Measurements from ENCODE around the gene TRIM44. TPM values are rescaled to one million over a fixed set of nuclear protein-coding genes. Genes with fewer than 3 reads are reported as not detected.

Gene TRIM44
- total RNA-seq, 2 experiments from 2014 or later: 11.3 to 19.9 TPM

GRCh38 chr11:35626501-35626900, 36.1 kb upstream of the TRIM44 start:
- no peak for DNase-seq (ENCODE audit: low spot score)
- H3K79me2 ChIP-seq (ENCODE audit: insufficient read depth, low read depth, low read length): no peaks in the 10 kb centered on the region
- H3K4me2 ChIP-seq (ENCODE audit: low read length): no peak overlapping the region
- no peaks in the 10 kb centered on the region for H3K9me3 ChIP-seq (ENCODE audit: low read length)
- H2AFZ ChIP-seq (ENCODE audit: low read length): no peak overlapping the region
- H3K4me3 ChIP-seq (ENCODE audit: low read depth, low read length, poor library complexity, severe bottlenecking): no peak overlapping the region
- no peak overlapping the region for H3K27ac ChIP-seq (ENCODE audit: low read depth, low read length, poor library complexity, severe bottlenecking)
- H3K9me2 ChIP-seq (ENCODE audit: insufficient read depth, low read length): no peaks in the 10 kb centered on the region
- H4K20me1 ChIP-seq (ENCODE audit: insufficient read depth, low read length): no peaks in the 10 kb centered on the region; the same call in 1 of the 2 replicates
- no TSS peak for BruUV-seq (replicated peaks)
- no peaks in the 10 kb centered on the region for H3K36me3 ChIP-seq (ENCODE audit: insufficient read depth, low read length)
- POLR2A ChIA-PET: interaction anchor here (0.6 to 0.7 kb wide), 2 partner anchors 43 to 50 kb away, joined by 3 read pairs; no protein-coding TSS in a partner anchor
- CTCF ChIA-PET (ENCODE audit: unreplicated experiment): no interaction called here
- no peak for TF ChIP-seq EZH2phosphoT487 (IDR thresholded peaks at IDR 0.05; ENCODE audit: borderline replicate concordance, low read depth, low read length)
- no peak for TF ChIP-seq CTCF (conservative IDR thresholded peaks at IDR 0.05; ENCODE audit: low read length)
- H3K4me1 ChIP-seq (ENCODE audit: insufficient read depth, low read length, poor library complexity, severe bottlenecking): no peaks in the 10 kb centered on the region
- intact Hi-C loops (cut with micrococcal nuclease; ENCODE audit: unreplicated experiment): no loop called here

GRCh38 chr11:35629511-35629910, 33.1 kb upstream of the TRIM44 start:
- DNase-seq (ENCODE audit: low spot score): no peak
- H3K27ac ChIP-seq (ENCODE audit: low read depth, low read length, poor library complexity, severe bottlenecking): no peak overlapping the region
- no peak overlapping the region for H3K4me3 ChIP-seq (ENCODE audit: low read depth, low read length, poor library complexity, severe bottlenecking)
- CTCF ChIA-PET (ENCODE audit: unreplicated experiment): no interaction called here
- H3K9me3 ChIP-seq (ENCODE audit: low read length): no peaks in the 10 kb centered on the region
- H3K4me2 ChIP-seq (ENCODE audit: low read length): no peak overlapping the region
- H3K79me2 ChIP-seq (ENCODE audit: insufficient read depth, low read depth, low read length): no peaks in the 10 kb centered on the region
- no TSS peak for BruUV-seq (replicated peaks)
- H3K4me1 ChIP-seq (ENCODE audit: insufficient read depth, low read length, poor library complexity, severe bottlenecking): no peaks in the 10 kb centered on the region
- no peaks in the 10 kb centered on the region for H3K36me3 ChIP-seq (ENCODE audit: insufficient read depth, low read length)
- no peaks in the 10 kb centered on the region; the same call in 1 of the 2 replicates for H4K20me1 ChIP-seq (ENCODE audit: insufficient read depth, low read length)
- H2AFZ ChIP-seq (ENCODE audit: low read length): no peak overlapping the region
- intact Hi-C loops (cut with micrococcal nuclease; ENCODE audit: unreplicated experiment): no loop called here
- no peaks in the 10 kb centered on the region for H3K9me2 ChIP-seq (ENCODE audit: insufficient read depth, low read length)
- TF ChIP-seq CTCF (conservative IDR thresholded peaks at IDR 0.05; ENCODE audit: low read length) (no peak), EZH2phosphoT487 (IDR thresholded peaks at IDR 0.05; ENCODE audit: borderline replicate concordance, low read depth, low read length) (no peak)
- POLR2A ChIA-PET: no interaction called here

GRCh38 chr11:35629914-35630313, 32.7 kb upstream of the TRIM44 start:
- no TSS peak for BruUV-seq (replicated peaks)
- POLR2A ChIA-PET: no interaction called here

More at GRCh38 chr11:35629914-35630313, 32.7 kb upstream of the TRIM44 start:
- Histone ChIP-seq H3K36me3 (ENCODE audit: insufficient read depth, low read length) (no peaks in the 10 kb centered on the region), H2AFZ (ENCODE audit: low read length) (no peak overlapping the region), H3K79me2 (ENCODE audit: insufficient read depth, low read depth, low read length) (no peaks in the 10 kb centered on the region), H3K4me1 (ENCODE audit: insufficient read depth, low read length, poor library complexity, severe bottlenecking) (no peaks in the 10 kb centered on the region), H3K4me2 (ENCODE audit: low read length) (no peak overlapping the region), H3K27ac (ENCODE audit: low read depth, low read length, poor library complexity, severe bottlenecking) (no peak overlapping the region), H3K9me2 (ENCODE audit: insufficient read depth, low read length) (no peaks in the 10 kb centered on the region), H4K20me1 (ENCODE audit: insufficient read depth, low read length) (no peaks in the 10 kb centered on the region; the same call in 1 of the 2 replicates), H3K4me3 (ENCODE audit: low read depth, low read length, poor library complexity, severe bottlenecking) (no peak overlapping the region), H3K9me3 (ENCODE audit: low read length) (no peaks in the 10 kb centered on the region)
- DNase-seq (ENCODE audit: low spot score): no peak
- no peak for TF ChIP-seq CTCF (conservative IDR thresholded peaks at IDR 0.05; ENCODE audit: low read length)
- no peak for TF ChIP-seq EZH2phosphoT487 (IDR thresholded peaks at IDR 0.05; ENCODE audit: borderline replicate concordance, low read depth, low read length)
- CTCF ChIA-PET (ENCODE audit: unreplicated experiment): no interaction called here
- intact Hi-C loops (cut with micrococcal nuclease; ENCODE audit: unreplicated experiment): no loop called here
